Measurements from ENCODE around the gene ACSS1.

DNA sequence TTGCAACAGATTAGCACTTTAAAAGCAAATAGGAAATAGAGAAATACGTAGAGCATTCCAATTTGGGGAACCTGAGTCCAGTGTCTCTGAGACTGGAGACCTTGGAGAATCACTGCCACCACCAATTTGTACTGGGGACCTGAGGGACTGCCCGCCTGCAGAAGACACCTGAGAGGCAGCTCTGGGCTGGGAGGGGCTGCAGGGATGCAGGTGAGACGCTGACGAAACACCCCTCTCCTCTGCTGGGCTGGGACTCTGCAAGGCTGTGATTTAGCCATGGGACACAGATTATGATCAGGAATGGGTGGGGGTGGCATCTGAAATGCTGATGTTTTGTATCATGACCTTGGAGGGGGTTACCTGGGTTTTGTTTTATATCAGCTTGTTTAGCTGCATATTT lies 58.4 kb downstream of the ACSS1 start:
- TF ChIP-seq CTCF (IDR thresholded peaks at IDR 0.05): no peak
- no peak for TF ChIP-seq ZFX (IDR thresholded peaks at IDR 0.05; ENCODE audit: borderline replicate concordance)
